Left ventricle myocardium inferior (tissue), 1 donor: ENCODE measurements around the gene XXYLT1. TPM values are rescaled to one million over a fixed set of nuclear protein-coding genes. Genes with fewer than 3 reads are reported as not detected.
"Not testable (repeated sequence)": the region's sequence is repeated elsewhere in the genome, so short reads cannot be mapped to it uniquely, and the experiment has no call there.

Experiments used
- DNase-seq: peaks from one replicate; pipeline ENCODE4 v3.0.0-alpha.2; 2020
- H3K27ac ChIP-seq: fragments of 200-600 bp; replicated peaks from 2 replicates; pipeline ENCODE4 v1.8.0; 2021
- H3K27me3 ChIP-seq: fragments of 200-600 bp; 2 replicates; pipeline ENCODE4 v1.8.0; 2021; ENCODE audit warnings: low read depth
- H3K36me3 ChIP-seq: fragments of 200-600 bp; 2 replicates; pipeline ENCODE4 v1.8.0; 2021
- H3K4me1 ChIP-seq: fragments of 200-600 bp; 2 replicates; pipeline ENCODE4 v1.8.0; 2021
- H3K4me3 ChIP-seq: fragments of 200-600 bp; 2 replicates; pipeline ENCODE4 v1.8.0; 2021; ENCODE audit warnings: mild to moderate bottlenecking, moderate library complexity
- H3K9me3 ChIP-seq: fragments of 200-600 bp; replicated peaks from 2 replicates; pipeline ENCODE4 v1.8.0; 2021
- intact Hi-C: fragments of 100-400 bp; cut with micrococcal nuclease; formaldehyde crosslinking; loops from one replicate; pipeline ENCODE4 v1.11.0; 2022
- total RNA-seq: library from RNA; stranded (reverse); fragmentation: NEBNext Ultra II Directional; extraction: Animal tissue kit (Norgen Biotek cat#: 25700); gene quantifications from one replicate; pipeline ENCODE4 v1.2.1, GENCODE V29; 2021
- TF ChIP-seq, protein P1 (sequence below): fragments of 200-600 bp; IDR thresholded peaks from 2 replicates; pipeline ENCODE4 v1.8.0; 2021; ENCODE audit warnings: antibody characterized with exemption, mild to moderate bottlenecking, borderline replicate concordance
- donor health status: DM: no; HTN: yes; CAD: no; lungs with severe emphysema.

Gene XXYLT1
- total RNA-seq, 1 donor from 2014 or later = 2.3 TPM

GRCh38 chr3:195041871-195042742 lies 228.9 kb downstream of the XXYLT1 start:
- no peak for DNase-seq
- H3K4me3 ChIP-seq = no peak overlapping the region
- TF ChIP-seq, protein P1, sequence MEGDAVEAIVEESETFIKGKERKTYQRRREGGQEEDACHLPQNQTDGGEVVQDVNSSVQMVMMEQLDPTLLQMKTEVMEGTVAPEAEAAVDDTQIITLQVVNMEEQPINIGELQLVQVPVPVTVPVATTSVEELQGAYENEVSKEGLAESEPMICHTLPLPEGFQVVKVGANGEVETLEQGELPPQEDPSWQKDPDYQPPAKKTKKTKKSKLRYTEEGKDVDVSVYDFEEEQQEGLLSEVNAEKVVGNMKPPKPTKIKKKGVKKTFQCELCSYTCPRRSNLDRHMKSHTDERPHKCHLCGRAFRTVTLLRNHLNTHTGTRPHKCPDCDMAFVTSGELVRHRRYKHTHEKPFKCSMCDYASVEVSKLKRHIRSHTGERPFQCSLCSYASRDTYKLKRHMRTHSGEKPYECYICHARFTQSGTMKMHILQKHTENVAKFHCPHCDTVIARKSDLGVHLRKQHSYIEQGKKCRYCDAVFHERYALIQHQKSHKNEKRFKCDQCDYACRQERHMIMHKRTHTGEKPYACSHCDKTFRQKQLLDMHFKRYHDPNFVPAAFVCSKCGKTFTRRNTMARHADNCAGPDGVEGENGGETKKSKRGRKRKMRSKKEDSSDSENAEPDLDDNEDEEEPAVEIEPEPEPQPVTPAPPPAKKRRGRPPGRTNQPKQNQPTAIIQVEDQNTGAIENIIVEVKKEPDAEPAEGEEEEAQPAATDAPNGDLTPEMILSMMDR = no peak
- intact Hi-C loops = no loop called here
- H3K4me1 ChIP-seq = peaks cover 12% of the 10 kb centered on the region
- H3K36me3 ChIP-seq = no peaks in the 10 kb centered on the region
- H3K9me3 ChIP-seq = peaks cover 4% of the 10 kb centered on the region
- H3K27me3 ChIP-seq = no peaks in the 10 kb centered on the region
- no peak overlapping the region for H3K27ac ChIP-seq

- Histone ChIP-seq H3K27me3 (no peaks in the 10 kb centered on the region), H3K27ac (no peak overlapping the region), H3K9me3 (peaks cover 6% of the 10 kb centered on the region), H3K4me1 (peaks cover 12% of the 10 kb centered on the region), H3K4me3 (no peak overlapping the region), H3K36me3 (no peaks in the 10 kb centered on the region)
- DNase-seq = no peak
- TF ChIP-seq, protein P1 = no peak
- intact Hi-C loops = no loop called here
Observed at GRCh38 chr3:195040773-195041520, 230.0 kb downstream of the XXYLT1 start.

DNA sequence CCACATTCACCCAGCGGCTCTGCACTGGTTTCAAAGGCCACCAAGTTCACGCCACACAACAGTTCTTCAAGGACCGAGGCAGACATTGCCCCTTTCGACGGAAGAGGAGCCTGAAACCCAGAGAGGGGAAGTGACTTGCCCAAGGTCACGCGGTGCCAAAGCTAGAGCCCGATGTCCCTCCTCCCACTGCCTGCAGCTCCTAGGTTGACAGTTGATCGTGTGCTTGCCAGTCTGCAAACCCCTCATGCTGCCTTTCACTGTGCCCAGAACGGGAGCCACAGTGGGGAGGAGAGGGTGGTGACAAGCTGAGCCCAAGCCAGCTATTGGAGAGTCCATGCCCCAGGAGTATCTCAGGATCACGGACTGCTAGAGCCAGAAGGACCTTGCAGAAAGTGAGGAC lies 230.9 kb downstream of the XXYLT1 start:
- intact Hi-C loops = no loop called here
- peaks cover 12% of the 10 kb centered on the region for H3K4me1 ChIP-seq
- no peak overlapping the region for H3K27ac ChIP-seq
- no peak overlapping the region for H3K4me3 ChIP-seq
- no peaks in the 10 kb centered on the region for H3K27me3 ChIP-seq
- DNase-seq = peak; percentile 58
- TF ChIP-seq, protein P1 = no peak
- peaks cover 6% of the 10 kb centered on the region for H3K9me3 ChIP-seq
- no peaks in the 10 kb centered on the region for H3K36me3 ChIP-seq

DNA sequence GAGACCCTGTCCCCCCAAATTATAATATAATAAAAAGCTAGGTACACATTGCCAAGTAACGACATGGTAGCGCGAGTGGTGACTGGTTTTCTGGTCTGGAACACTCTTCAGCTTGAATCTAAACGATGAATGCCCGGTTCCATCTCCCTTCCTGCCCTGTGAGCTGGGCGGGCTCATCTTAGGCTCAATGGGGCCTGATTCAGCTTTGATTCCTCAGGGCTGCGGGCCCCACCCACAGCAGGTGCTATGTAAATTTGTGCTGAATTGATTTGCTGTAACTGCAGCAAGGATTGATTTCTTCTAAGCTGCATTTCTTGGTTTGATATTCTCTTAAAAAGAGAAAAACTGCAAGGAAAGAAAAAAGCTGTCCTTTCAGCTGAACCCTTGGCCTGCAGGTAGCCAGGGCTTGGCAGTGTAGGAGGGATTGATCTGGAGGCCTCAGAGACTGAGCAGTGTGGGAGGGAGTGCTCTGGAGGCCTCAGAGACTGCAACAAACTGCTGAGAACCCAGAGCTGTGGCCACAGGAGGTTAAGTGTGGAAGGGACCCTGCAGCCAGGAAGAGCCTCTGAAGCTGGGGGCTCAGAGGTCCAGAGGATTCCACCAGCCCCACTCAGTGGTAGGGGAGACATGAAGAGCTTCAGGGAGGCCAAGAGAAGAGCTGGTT lies 231.6 kb downstream of the XXYLT1 start:
- Histone ChIP-seq H3K9me3 (peaks cover 6% of the 10 kb centered on the region), H3K36me3 (no peaks in the 10 kb centered on the region), H3K27me3 (no peaks in the 10 kb centered on the region), H3K4me3 (no peak overlapping the region), H3K4me1 (peaks cover 12% of the 10 kb centered on the region), H3K27ac (no peak overlapping the region)
- DNase-seq = no peak
- TF ChIP-seq, protein P1 = no peak
- intact Hi-C loops = no loop called here

DNA sequence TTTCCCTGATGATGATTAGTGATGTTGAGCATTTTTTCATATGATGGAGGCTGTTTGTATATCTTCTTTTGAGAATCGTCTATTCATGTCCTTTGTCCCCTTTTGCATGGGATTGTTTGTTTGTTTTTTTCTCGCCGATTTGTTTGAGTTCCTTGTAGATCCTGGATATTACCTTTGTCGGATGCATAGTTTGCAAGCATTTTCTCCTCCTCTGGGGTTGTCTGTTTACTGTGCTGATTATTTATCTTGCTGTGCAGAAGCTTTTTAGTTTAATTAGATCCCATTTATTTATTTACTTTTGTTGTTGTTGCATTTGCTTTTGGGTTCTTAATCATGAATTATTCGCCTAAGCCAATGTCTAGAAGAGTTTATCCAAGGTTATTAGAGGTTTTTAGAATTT lies 232.8 kb downstream of the XXYLT1 start:
- no peak for DNase-seq

DNA sequence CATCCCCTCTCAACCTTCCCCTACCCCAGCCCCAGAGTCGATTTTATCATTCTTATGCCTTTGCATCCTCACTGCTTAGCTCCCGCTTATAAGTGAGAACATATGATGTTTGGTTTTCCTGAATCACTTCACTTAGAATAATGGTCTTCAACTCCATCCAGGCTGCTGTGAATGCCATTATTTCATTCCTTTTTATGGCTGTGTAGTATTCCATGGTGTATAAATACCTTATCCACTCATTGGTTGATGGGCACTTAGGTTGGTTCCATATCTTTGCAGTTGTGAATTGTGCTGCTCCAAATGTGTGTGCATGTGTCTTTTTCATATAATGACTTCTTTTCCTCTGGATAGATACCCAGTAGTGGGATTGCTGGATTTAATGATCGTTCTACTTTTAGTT lies 233.4 kb downstream of the XXYLT1 start:
- DNase-seq, H3K27ac ChIP-seq, H3K27me3 ChIP-seq, H3K36me3 ChIP-seq, intact Hi-C loops, H3K9me3 ChIP-seq, H3K4me3 ChIP-seq: not testable (repeated sequence)
- peaks cover 19% of the 10 kb centered on the region for H3K4me1 ChIP-seq

More for the DNA sequence above, 232.8 kb downstream of the XXYLT1 start:
- Histone ChIP-seq H3K4me3 (no peak overlapping the region), H3K4me1 (peaks cover 19% of the 10 kb centered on the region), H3K9me3 (peaks cover 6% of the 10 kb centered on the region), H3K36me3 (no peaks in the 10 kb centered on the region), H3K27ac (no peak overlapping the region), H3K27me3 (no peaks in the 10 kb centered on the region)
- intact Hi-C loops = no loop called here
- TF ChIP-seq, protein P1 = no peak
